HG02970 (cell line): Measurements from ENCODE around the gene STUM.
"Not testable (repeated sequence)": the region's sequence is repeated elsewhere in the genome, so short reads cannot be mapped to it uniquely, and the experiment has no call there.

Experiments used
- ATAC-seq: cut with Tn5 transposase; IDR thresholded peaks from one replicate; pipeline ENCODE4 v1.9.1; 2021; ENCODE audit warnings: mild to moderate bottlenecking, moderate library complexity, moderate number of reproducible peaks; ENCODE audit not compliant: unreplicated experiment, low FRiP score

STUM gene

DNA sequence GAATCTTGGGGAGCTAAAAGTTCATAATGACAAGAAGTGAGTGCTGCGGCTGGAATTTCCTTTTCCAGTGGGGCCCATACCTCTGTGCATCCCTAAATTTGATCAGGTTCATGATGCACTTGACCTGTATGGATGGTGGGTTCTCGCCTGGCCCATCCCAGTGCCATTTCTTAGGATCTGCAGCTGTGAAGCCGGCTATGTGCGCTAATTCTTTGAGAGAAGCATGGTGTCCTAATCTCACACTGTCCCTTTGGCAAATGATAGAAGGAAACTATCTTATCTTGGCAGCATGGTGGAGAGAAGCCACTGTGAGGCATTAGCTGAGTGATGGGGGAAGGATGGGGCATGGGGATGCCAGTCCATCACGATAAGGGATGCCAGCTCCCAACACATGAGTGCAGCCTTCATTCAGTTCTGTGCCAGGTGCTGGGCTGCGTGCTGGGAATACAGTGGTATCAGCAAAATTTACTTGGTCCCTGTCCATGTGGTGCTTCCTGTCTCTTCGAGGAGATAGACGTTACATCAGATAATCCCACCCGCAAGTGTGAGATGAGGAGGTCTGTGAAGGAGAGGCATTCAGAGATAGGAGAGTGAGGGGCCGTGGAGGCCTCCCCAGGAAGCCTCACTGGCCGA is 30.5 kb downstream of the STUM start:
- no peak for ATAC-seq

DNA sequence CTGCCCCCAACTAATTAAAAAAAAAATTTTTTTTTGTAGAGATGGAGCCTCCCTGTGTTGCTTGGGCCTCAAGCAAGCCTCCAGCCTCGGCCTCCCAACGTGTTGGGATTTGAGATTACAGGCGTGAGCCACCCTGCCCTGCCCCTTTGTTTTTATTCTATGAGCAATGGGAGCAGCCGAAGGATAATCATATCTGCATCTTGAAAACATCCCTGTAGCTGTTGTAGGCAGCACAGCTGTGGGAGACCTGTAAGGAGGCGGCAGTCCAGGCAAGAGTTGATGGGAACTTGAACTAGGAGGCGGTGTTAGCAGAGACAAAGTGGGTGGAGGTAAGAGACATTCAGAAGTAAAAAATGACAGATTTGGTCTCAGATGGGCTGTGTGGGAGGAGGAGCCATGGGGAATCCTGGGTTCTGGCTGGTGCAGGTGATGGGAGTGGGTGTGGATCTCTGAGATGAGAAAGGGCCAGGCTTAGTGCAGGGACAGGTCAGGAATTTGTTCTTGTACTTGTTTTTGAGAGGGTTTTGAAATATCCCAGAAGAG is 31.3 kb downstream of the STUM start:
- ATAC-seq, result no peak

DNA sequence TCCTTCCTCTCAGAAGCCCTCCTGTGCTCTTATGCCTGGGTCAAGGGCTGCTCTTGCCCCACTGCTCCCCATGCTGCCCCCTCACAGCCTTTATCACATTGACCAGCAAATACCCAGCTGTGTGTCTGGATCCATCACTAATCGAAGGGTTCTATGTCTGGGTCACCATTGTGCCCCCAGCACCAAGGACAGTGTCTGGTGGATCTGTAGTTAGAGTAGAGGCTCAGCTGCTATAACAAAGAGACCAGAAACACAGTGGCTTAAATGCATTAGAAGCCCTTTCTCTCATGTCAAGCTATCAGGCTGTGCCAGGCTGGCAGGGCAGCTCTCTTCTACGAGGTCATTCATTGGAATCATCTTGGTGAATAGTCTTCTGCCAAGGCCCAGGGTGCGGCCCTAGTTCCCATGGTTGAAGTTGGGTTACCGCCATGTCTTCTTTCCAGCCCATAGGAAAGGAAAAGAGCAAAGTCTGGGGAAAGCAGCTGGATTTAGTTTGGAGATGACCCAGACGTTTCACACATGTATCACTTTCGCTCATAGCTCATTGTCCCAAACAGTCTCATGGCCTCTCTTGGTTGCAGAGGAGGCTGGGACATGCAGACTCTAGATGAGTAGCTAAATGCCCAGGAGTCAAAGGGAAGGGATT is 32.2 kb downstream of the STUM start:
- no peak for ATAC-seq

DNA sequence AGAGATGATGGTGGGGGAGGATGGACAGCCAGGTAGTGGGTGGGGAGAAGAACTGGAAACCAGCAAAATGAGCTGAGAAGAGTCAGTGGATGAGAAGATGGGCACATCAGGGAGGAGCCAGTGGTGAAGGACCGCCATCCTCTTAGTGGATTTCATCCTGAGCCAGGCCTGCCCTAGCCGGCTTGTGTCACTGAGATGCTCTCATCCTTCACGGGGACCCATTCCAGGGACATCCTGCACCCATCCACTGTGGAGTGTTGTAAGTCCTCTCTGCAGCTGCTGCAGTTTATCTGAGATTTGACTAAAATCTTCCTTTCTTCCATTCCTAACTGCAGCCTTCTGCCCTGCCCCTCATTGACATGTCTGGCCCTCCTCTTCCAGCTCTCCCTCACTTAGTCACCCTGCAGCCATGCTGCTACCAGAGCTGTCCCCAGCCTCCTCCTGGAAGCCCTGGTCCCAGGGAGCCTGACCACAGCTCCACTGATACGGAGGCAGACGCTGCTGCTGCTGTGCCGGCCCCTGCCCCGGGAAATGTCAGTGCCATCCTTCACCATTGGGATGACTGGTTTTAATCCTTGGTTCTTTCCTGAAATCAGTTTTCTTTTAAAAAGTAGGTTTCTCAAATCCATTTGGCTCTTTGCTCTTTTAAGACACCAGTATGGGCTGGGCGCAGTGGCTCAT is 33.2 kb downstream of the STUM start:
- ATAC-seq, result no peak

DNA sequence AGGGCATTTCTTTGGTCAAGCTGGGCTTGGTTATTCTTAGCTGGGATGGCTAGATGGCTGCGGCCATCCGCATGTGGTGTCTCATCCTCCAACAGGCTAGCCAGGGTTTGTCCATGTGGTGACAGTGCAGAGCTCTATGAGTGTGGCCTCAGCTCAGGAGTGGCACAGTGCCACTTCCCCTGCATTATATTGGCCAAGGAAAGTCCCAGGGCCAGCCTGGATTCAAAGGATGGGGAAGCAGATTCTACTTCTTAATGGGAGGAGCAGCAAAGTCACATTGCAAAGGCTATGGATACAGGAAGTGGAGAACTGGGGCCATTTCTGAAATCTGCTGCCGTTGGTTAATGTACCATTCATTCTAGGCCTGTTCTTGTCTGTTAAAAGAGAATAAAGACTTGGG is 34.4 kb downstream of the STUM start:
- ATAC-seq, result no peak

DNA sequence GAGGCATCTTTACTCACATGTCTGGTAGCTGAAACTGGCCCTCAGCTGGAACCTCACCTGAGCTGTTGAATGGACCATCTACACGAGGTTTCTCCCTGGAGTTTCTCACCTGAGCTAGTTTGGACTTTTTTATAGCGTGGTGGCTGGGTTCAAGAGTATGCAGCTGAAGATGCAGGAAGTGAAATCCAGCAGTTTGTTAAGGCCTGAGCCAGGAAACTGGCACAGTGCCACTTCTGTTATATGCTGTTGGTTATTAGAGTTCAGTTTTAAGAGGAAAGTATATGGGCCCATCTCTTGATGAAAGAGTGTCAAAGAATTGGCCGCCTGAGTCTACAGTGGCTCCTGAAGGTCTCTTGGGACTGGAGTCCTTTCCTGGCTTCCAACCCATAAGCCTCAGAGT is 35.6 kb downstream of the STUM start:
- ATAC-seq, result no peak

DNA sequence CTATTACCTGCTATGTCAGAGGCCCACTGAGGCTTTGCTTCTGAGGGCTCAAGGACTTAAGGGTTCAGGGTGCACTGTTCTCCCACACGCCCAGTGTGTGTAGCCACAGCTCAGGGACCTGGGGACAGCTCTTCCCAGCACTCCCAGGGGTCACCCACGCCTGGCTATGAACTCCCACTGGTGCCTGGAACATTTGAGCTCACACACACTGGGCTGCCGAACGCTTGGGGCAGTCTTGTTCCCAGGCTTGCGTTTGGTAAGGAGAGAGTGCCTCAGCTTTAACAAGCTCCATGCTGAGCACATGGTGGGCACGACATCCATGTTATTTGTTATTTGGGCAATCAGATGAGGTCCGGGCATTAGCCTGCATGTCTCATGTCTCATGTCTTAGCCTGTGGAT is 37.6 kb downstream of the STUM start:
- no peak for ATAC-seq

DNA sequence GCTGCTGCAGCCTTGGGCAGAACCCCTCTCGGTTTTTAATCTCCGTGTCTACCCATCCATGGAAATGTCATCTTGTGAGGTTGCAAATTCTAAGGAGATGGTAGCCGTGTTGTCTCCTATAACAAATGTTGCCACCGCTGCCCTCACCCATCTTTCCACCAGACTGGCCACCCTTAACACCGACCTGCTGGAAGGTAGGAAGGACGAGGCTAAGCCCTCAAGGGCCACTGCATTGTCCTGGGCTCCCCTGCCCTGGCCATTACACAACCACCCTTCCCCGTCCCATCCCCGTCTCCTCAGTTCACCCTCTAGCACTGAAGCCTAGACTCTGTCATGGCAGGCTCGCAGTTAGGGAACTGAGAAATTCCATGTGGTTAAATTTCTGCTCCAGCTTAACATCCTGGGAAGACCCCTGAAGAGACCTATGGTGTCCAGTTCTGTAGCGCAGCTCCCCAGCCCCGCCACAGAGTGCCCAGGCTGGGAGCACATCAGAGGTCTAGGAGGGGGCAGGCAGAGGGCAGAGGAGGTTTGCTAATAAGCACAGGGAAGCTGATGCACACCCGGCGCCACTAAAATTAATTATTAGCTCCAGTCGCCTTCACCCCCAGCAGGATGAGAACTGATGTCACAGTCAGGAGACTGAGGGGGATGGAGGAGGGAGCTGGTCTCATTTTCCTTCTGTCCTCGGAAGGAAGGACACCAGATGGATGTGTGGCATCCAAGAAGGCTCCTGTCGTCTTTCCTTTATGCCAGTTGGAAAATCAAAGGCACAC is 38.3 kb downstream of the STUM start:
- ATAC-seq, result no peak

DNA sequence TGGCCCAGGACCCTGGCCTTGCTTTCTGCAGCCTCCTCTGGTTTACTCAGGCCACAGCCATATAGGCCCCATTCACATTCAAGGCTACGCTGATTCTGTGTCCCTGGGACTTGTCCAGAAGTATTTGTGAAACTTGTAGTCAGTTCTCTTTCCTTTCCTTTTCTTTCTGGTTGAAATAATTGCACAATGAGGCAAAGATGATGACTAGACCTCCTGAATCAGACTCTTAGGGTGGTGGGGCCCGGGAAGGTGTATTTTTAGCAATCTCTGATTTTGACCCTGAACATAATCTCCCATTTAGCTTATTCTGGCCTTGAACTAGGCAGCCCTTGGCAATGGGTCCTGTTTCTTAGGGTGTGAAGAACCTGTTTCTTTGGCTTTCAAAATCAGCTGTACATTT is 39.9 kb downstream of the STUM start:
- no peak for ATAC-seq

DNA sequence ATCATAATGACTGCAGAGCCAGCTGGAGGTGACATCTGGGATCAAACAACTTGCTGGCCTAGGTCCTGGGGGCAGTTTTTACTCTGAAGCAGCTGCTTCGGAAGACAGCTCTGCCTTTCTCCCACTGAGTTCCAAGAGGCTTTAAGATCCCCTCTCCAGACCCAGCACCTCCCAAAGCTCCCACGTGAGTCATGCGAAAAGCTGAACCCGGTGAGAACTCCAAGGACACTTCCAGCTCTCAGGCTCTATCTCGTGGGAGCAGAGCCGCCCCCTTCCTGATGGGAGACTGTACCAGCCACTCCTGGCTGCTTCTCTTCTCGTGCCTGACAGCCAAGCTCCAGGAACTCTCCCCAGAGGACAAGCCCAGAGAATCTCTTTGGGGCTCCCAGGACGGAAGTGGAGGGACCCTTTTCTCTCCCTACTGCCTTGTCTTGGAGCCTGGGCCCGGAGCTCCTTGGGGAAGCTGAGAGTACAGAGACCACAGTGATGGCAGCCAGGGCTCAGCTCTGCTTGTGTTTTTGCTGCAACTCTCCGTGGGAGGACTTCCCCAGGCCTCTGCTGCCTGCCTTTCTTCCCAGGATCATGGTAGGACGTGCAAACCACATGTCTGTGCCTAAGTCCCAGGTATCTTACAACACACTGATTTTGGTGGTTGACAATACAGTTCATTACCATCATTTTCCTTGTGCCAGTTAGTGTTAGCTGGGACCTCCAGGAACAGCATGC is 40.6 kb downstream of the STUM start:
- no peak for ATAC-seq

DNA sequence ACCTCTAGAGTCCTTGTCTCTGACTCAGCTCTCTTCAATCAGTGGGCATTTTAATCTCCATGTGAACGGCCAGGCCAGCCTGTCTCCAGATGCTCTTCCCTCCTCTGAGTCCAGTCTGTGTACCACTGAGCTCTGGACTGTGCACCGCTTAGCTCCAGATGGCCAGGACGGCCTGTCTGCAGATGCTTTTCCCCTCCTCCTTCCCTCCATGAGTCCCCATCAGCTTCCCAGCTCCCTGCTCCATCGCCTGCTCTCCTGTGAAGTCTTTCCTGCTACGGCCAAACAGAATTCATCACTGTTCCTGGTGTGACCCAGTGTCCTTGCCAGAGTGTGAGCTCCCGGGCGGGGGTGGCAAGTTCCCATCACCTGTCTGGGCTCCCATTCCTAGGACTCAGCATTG is 42.0 kb downstream of the STUM start:
- no peak for ATAC-seq

DNA sequence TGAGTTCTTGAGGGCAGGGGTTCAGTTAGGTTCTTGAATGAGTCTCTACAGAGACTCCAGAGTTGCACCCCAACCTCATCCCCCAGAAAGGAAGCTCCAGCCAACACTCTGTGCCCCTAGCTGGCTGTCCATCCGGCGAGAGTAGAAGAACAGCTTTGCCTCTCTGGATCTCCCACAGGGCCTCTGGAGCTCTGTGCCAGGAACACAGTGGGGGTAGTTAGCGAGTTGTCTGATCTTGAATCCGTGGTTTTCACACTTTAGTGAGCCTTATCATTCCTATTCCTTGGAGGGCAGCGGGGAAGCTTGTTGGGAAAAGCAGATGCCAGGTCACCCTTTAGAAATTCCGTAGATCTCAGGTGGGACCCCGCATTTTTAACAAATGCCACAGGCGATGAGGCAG is 45.0 kb downstream of the STUM start:
- ATAC-seq, result no peak

DNA sequence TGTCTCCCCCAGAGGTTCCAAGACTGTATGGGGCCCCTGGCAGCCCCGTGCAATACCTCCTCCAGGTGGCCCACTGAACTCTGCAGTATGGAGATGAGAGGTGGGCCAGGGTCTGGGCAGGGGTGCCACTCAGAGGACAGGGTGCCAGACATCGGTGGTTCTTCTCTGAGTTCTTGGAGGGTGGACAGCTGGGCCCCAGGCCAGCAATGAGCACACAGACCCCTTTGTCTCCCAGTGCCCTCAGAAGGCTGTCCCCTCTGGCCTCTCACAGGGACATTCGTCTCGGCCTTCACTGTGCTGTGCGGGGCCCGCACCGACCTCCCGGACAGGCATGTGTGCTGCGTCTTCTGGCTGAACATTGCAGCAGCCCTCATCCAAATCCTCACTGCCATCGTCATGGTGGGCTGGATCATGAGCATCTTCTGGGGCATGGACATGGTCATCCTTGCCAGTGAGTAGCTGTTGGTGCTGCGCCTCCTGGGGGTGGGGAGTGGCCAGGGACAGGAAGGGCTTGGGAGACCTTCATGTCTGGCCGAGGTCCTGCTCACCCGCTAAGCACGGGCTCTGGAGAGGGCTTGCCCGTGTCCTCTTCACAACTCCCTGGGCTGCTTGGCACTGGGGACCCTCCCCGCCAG is 48.1 kb downstream of the STUM start:
- no peak for ATAC-seq

DNA sequence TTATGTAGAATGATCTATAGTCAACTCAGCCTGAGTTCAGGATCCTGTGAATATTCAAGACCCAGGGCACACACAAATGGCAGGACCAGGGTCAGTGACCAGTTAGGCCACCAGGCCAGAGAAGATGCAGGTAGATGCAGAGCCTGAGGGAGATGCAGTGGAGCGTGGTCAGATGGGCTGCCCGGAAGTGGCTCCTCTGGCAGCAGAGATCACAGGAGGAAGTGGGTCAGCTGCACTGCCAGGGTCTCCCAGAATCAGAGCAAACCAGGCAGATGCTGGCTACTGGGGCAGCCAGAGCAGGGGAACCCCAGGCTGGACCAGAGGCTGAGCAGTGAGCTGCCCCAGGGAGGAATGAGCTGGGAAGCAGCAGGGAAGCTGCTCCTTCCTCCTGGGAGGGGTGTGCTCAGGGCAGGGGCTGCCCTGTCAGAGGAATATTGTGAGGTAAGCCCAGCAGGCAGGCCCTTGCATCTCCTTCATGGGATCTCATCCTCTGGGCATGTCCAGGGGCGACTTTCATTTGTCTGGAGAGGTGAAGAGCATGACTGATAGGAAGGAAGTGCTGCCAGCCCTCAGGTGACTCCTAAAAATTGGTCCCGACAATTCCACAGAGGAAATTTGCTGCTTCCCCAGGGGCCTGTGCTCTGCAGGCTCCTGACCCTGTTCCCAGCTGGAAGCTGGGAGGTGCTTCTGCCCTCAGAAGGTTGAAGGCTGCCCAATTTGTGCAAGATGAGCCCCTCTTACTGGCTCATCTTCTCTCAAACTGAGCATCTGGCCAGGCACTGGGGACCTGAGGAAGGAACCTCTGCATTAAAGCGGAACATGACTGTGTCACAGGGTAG is 49.3 kb downstream of the STUM start:
- no peak for ATAC-seq

DNA sequence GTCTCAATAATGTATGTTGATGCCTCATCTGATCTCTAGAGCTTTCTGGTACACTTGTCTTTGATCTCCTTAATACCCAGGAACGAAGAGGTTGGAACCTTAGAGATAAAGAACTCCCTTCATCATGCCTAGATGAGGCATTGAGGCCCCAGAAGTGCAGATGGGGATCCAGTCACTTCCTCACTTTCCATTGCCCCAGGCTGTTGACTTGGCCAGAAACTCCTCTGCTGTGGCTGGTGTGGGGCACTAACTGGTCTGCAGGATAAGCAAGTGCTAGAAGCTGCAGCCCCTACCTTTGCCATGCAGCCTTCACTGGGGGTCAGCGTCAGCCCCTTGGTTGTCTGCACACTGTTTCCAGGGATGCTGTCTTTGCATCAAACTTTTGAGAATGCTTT is 49.9 kb downstream of the STUM start:
- no peak for ATAC-seq

DNA sequence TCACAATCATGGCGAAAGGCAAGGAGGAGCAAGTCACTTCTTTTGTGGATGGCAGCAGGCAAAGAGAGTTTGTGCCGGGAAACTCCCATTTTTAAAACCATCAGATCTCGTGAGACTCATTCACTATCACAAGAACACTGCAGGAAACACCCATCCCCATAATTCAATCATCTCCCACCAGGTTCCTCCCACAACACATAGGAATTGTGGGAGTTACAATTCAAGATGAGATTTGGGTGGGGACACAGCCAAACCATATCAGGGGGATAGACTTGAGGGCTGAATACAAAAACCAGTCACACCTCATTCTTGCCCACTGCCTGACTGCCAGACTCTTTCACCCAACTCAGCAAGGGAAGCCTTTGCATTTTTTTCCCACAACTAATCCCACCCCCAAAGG is 50.4 kb downstream of the STUM start:
- not testable (repeated sequence) for ATAC-seq

DNA sequence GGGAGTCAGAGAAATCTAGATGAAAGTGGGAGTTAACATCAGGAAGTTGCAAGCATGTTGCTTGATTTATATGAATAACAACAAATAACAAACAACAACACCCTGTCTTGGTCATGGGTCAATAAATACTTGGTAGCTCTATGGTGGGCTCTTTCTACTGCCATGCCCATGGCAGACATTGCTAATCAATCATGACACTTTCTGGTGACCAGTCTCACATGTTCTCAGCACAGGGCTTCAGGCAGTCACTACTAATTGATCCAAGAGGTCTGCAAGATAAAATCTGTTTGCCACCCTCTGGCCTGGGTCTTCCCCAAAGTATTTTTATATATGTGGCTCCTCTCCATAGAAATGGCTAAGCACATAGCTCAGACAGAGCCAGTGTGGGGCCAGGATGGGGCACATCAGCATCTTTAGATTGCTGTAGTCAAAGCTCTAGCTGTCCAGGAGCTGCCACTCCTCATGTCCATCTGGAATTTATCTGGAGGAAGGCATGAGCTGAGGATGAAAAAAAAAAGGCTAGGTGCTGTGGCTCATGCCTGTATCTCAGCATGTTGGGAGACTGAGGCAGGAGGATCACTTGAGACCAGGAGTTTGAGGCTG is 51.2 kb downstream of the STUM start:
- no peak for ATAC-seq

DNA sequence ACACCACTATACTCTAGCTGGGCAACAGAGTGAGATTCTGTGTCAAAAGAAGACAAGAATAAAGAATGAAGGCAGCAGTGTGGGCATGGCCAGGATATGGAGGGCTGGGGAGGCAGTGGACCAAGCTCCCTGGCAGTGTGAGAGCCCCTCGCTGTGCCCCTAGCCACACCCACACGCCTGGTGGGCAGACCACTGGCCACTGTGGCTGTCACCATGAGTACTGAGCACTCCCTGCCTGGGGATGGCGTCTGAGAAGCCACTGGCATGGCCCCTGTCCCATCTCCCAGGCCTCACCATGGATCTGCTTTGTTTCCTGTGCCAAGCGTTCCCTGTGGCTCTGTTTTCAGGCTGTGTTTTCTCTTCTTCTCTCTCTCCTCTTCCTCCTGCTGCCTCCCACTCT is 51.7 kb downstream of the STUM start:
- no peak for ATAC-seq

DNA sequence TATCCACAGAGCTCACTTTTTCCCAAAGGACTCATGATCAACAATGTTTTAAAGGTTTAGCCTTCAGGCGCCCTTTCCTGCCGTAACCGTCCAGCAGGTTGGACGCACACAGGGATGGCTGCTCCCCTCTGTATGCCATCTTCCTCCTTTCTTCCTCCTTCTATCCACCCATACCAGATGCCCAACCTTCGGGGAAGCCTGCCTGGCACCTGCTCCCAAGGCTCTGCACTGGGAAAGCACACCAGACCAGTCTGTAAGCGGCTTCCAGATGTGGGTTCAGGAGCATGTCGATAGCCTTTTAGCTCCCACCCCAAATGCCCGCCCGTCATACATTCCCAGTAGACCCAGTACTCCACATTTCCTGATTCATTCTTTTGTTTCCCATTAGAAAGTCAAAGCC is 52.9 kb downstream of the STUM start:
- no peak for ATAC-seq
